ENCODE measurements around the gene RNLS.
A peak's percentile ranks its signal among the peaks of the same experiment; 100 is the strongest.

The RNLS gene

GRCh38 chr10:88582806-88583583 is at the start of gene RNLS:
TSS of gene RNLS (minus strand) at chr10:88583318.
- no peak for DNase-seq

GRCh38 chr10:88624840-88625239 is 41.7 kb upstream of the RNLS start:
- DNase-seq: no peak

- DNase-seq: no peak
Observed at GRCh38 chr10:88623835-88624234, 40.7 kb upstream of the RNLS start.

- DNase-seq: no peak
Observed at GRCh38 chr10:88620441-88620840, 37.3 kb upstream of the RNLS start.

- no peak for DNase-seq
Observed at GRCh38 chr10:88618496-88618895, 35.4 kb upstream of the RNLS start.

- DNase-seq: no peak
Observed at GRCh38 chr10:88617772-88618300, 34.7 kb upstream of the RNLS start.

DNA sequence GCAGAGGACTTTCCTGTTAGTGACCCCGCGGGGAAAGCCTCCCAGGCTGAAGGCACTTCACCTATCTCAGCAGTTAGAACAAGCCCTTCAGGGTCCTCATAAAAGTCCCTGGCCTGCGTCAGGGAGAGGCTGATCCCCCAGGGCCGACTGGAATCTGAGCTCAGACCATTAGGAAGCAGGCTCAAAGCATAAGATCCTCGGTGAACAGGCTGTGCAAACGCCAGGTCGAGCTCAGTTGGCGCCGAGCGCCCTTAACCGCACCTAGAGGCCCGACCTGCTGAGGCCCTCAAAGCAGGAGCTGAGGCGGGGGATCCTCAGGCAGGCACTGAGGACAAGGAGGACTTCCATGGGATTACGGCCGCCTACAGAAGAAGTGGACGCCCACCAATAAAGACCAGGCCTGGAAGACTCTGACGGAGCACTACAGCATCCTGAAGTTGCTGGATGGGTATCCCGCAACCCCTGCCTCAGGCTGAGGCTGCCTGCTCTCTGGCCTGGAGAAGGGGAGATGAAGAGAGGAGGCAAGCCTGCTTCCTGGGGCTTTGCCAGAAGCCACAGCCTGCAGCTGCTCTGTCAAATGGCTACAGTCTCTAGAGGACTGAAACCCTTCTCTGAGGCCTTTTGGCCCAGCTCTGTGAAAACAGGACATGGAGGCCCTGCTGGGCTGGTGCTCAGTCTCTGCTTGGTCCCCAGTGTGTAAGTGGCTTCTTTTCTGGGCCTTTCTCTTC is 33.3 kb upstream of the RNLS start:
- no peak for DNase-seq

DNA sequence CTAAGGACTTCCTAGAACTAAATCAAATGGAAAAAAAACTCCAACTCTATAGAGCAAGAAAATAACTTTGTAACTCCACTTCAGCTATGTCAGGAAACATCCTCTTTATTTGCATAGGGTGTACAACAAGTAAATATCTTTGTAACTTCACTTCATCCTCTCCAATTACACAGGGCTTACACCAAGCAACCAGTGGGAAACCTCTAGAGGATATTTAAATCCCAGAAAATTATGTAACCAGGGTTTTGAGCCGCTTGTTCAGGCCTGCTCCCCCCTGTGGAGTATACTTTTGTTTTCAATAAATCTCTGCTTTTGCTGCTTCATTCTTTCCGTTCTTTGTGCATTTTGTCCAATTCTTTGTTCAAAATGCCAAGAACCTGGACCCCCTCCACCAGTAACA is 25.7 kb upstream of the RNLS start:
- DNase-seq: no peak

DNA sequence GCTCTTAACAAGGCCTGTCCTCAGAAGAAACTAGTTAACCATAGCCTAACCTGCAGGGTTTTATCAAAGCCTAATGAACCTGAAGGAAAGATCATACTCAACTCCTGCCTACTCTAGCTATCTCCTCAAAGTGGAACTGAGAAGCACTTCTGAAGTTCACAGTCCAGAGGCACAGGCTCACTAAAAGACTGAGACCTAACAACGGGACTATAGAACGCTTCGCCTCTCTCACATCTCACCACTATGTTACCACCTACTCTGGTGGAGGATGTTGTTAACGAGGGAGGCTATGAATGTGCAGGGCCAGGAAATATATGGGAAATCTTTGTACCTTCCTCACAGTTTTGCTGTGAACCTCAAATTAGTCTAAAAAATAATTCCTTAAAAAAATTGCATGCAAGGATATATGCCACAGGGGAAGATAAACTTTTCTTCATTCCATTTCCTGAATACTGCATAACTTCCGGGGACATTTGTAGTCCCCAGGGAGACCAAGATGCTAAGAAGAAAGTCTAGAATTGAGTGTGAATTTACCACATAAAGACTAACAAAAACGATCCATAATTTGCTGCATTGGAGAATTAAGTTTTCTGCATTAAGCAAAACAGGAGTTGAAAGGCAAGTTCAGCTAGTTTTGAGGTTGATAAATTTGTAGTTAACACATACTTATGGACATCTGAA is 25.1 kb upstream of the RNLS start:
- no peak for DNase-seq

DNA sequence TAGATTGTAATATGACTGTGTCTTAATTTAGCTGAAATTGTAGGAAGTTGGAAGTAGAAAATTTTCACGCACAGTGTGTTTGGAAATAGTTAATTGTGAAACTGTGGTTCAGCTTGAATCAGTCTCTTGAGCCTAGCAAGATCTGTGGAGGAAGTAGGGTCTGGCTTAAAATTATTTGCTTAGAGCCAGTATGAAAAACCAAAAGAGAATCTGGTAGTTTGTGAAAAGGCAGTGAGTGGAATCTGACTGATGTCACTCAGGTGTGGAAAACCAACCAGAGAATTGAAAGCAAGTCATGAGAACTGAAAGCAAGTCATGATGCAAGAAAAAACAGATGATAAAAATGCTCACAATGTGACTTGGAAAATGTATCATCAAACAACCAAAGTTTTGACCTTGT is 14.9 kb upstream of the RNLS start:
- no peak for DNase-seq

DNA sequence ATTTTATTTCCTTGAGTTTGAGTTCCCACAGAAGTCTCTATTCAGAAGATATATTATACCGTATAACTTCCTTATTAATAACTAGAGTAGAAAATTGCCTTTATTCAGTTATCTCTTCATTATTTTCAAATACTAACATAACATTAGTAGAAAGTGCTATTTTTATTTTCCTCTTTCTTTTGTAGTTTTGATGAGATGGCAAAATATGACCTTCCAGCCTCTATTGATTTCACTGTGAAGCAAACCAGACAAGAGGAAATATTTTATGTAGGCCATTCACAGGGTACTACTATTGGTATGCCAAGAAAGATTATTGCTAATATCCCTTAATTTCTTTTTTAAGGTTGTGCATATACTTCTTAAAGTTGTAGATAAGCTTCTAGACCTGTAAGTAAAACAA is 11.4 kb upstream of the RNLS start:
- no peak for DNase-seq

GRCh38 chr10:88592906-88593305 is 9.8 kb upstream of the RNLS start:
- no peak for DNase-seq

DNA sequence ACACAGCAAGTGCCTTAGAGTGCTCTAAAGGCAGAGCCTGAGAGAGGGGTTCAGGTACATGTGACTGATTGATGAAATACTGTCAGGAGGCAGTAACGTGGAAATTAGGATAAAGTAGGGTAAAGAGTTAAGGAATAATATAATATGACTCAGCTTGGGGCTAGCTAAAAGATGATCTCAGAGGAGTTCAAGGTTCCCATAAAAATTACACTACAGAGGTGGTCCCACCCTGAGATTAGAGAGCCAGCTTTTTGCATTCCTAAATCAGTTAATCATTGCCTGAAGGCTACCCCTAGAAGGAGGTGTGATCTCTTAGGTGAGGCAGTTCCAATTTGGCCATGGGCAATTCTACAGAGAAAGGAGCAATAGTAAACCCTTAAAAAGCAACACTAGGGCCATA is 9.3 kb upstream of the RNLS start:
- no peak for DNase-seq

DNA sequence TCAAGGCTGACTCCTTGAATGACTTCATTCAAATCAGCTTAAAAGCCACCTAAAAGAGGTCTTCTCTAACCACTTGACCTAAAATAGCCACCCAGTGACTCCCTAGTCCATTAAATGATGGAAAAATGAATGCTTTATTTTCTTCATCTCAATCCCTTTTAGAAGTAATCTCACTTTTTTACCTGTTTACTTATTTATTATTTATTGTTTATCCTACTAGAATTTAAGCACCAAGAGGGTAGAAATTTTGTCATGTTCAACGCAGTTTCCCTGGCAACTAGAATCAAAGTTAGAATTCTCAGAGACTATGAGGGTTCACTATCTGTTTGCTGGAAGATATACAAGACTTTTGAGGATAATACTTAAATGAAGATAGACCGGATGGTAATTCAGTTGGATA is 3.3 kb upstream of the RNLS start, which contains the start of gene LIPJ:
Gene LIPJ (plus strand): TSS at position 301 of the 400 bp plus-strand sequence. CDS start 3,926 bp downstream, outside the sequence.
- no peak for DNase-seq

DNA sequence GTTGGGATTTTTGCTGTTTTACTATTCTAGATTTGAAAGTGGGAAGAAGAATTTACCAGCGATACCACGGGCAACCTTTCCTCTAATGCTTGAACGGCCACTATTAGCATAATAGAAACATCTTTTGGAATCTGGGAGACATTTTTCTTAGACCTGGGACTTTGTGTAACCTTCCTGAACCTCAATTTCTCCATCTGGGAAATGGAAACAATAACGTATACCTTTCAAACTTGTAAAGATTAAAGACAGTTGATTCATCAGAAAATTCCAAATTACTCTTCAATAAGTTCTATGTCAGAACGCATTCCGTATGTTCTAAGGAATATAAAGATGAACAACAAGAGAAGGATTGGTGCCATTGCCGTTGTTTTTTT is 453 bp upstream of the RNLS start:
- DNase-seq: no peak

GRCh38 chr10:88582411-88582805 is 710 bp downstream of the RNLS start:
- DNase-seq: no peak

GRCh38 chr10:88565072-88565471 is 18.0 kb downstream of the RNLS start:
- DNase-seq: peak; percentile 54

GRCh38 chr10:88562152-88562551 is 21.0 kb downstream of the RNLS start:
- no peak for DNase-seq

GRCh38 chr10:88557658-88558057 is 25.5 kb downstream of the RNLS start:
- DNase-seq: peak; percentile 66

- no peak for DNase-seq
Observed at GRCh38 chr10:88557256-88557655, 25.9 kb downstream of the RNLS start.

- no peak for DNase-seq
Observed at GRCh38 chr10:88555190-88555908, 27.8 kb downstream of the RNLS start.

- peak; percentile 78 for DNase-seq
Observed at GRCh38 chr10:88553116-88553752, 29.9 kb downstream of the RNLS start.
